Activated gamma-delta T cell treated with anti-CD3 and anti-CD28 coated beads, Interleukin-2, amount 50 U/mL, for 16 hours (primary cell): ENCODE measurements around the gene ERC2.
"Not testable (repeated sequence)": the region's sequence is repeated elsewhere in the genome, so short reads cannot be mapped to it uniquely, and the experiment has no call there.

Source experiments
- DNase-seq: peaks from one replicate; pipeline ENCODE4 v3.0.0-alpha.2; 2020; ENCODE audit warnings: low read depth

The ERC2 gene

DNA sequence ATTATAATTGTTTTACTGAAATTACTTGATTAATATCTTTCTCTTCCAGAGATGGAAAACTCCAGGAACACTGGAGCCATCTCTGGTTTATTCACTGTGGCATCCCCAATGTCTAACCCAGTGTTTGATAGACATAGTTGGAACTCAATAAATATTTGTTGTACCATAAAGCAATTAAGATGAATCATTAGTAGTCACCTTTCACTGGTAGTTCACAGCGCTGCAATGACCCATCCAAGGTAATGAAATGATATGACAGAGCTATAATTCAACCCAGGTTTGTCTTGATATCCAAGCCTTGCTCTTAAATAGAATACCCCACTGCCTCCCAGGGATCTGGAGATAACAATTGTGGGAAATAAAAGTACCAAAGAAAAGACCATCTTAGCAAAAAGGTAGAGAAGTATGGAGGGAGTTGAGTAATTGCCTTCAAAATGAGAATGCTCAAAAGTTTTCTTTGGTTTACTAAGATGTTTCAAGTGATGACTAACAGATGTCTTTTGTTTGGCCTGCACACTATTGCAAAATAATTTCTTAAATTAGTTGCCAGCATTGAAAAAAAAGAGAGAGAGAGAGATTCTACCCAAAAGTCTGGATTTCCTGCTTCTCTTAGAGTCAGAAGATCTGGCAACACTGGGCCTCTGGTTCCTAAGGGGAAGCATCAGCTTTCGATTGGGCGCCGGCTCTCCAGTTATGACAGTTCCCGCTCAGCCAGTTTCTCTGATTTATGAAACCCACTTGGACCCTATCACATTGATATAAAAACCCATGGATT, 348.5 kb downstream of the ERC2 start:
- no peak for DNase-seq

DNA sequence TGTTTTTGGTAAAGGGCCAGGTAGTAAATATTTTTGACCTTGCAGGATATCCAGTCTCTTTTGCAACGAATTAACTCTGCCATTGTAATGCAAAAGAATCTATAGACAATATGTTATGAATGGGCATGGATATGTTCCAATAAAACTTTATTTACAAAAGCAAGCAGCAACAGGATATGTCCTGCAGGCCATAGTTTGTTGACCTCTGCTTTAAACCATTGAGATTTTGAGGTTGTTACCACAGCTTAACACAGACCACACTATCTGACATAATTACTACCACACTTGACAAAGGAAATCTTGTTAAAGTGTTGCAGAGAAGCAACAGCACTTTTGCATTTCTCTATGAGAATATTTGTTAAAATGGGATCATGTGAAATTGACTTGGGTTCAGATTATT, 349.3 kb downstream of the ERC2 start:
- no peak for DNase-seq

DNA sequence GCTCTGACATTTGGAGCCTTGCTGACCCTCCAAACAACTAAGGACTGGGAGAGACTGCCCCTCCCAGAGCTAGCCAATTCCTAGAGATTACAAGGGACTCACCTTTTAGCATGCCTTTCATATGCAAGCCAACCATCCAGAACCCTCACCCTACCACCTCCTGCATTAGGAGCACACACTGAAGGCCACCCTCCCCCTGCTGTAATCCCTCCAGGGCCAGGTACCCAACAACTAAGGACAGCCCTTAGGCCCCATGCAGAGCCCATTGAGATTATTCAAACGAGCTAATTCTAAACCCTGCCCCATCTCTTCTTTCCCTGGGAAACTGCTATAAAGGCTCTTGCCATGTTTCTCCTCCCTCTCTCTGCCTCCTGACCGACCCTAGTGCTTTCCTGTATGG, 352.6 kb downstream of the ERC2 start:
- no peak for DNase-seq

DNA sequence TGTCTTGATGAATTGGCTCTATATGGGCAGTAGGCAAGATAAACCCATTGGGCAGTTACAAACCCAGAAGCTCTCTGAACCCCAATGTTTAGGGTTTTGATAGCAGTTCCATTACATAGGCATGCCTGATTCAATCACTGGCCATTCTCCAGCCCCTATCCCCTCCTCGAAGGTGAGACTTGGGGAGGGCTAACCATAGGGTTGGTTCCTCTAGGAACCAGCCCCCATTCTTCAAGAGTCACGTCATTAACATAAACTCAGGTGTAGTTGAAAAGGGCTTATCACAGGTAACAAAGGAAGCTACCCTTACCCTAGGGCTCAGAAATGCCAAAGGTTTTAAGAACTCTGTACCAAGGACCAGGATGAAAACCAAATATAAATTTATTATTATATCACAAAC, 353.1 kb downstream of the ERC2 start:
- no peak for DNase-seq

DNA sequence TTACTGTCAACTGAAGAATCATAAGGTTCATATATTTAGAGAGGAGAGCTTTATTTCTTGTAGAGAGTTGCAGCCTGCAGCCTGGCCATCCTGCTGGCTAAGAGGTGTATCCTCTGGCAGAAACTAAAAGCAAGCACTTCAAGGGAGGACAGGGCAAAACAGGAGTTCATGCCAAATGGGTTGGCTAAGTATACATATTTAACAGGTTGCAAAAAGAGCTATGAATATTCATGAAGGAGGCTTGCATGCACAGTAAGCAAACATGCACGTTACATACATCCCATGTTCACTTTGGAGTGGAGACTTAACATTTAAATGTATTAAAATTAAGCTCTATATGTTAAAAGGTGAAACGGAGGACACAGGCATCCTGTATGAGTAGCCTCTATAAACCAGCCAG, 354.4 kb downstream of the ERC2 start:
- no peak for DNase-seq

DNA sequence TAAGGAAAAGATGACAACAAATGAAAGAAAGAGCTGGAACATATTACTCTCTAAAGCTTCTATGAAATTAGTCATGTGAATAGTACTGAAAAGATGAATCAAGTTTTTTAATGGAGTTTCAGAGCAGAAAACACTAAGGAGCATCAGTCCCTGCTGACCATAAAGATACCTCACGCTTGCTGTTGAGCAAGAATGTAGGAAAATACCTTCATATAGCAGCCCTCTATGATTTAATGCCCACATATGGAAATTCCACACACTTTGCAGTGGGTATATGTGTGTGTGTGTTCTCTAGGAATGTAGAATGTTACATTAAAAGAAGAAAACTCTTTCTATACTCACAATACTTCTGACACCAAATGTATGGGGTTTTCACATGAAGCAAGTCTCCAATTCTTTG, 355.0 kb downstream of the ERC2 start:
- DNase-seq = no peak

DNA sequence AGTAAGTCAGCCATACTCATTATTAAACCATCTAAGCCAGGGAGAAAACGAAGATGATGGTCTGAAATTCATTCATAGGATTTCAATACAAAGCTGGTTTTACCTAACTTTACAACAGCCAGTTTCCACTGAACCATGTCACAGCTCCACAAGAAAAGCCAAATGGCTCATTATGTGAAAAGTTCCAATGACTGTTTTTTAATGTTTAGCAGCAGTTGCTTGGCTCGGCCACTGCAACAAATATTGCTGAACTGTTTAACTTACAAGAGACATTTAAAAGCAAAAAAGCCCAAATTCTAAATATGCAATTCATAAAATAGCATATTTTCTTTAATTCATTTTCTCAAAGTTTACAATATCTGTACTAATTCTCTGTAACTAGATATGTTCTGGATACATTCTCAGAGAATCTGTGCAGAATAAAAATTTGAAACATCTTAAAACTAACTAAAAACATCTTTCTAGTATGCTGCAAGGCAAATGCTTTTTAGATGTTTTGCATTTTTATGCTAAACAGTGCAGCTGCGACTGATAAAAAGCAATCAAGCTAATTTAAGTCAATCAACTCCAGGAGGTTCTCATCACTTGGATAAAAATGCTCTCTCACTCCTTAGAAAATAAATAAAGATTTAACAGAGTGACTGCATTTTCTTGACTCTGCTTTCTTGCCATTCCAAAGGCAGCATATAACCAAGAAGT, 356.5 kb downstream of the ERC2 start:
- DNase-seq = no peak

DNA sequence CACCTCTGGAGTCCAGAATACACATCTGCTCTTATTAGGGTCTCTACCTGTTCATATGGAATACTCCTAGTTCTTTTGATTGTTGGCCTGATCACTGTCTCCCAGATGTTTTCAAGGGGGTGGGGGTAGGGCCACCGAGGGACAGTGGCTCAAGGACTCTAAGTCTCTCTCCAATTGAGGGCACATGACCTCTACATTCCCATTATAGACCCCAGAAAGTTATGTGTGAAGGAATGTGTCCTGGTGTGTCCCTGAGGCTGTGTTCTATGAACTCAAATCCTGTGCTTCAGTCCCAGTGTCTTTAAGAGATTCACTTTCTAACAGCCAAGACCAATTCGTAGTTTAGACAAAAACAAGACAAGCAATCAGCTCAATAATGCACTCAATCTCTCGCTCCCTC, 357.4 kb downstream of the ERC2 start:
- no peak for DNase-seq

DNA sequence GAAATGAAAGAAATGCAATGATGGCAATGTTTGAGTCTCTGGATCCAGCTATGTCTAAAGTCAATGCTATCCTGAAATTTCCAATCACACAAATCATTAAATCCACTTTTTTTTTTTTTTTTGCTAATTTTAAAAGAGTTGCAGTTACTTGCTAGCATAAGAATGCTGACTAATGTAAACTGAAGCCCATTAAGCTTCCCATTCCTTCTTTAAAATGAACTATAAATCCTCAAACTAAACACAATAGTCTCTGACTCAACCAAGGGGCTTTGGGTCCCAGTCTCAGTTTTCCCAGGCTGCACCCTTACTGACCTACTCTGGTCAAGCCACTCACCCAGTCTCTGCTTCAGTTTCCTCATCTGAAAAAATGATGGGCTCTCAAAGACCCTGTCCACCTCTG, 361.1 kb downstream of the ERC2 start:
- no peak for DNase-seq

DNA sequence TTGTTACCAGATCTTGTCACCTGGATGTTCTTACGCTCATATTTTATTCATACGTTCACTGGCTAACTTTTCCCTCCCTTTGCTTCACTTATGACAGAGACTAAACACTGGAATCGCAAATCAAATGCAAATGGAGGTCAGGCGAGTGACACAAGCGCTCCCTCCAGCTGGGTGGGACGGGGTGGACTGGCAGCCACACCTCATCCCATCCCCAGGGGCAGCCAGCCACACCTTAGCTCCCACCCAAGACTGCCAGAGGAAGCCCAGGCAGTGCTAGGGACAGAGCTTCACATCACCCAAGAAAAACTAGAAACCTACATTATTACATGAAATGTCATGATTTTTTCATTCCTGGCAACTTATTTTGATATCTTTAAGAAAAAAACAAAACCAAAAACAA, 366.2 kb downstream of the ERC2 start:
- no peak for DNase-seq

DNA sequence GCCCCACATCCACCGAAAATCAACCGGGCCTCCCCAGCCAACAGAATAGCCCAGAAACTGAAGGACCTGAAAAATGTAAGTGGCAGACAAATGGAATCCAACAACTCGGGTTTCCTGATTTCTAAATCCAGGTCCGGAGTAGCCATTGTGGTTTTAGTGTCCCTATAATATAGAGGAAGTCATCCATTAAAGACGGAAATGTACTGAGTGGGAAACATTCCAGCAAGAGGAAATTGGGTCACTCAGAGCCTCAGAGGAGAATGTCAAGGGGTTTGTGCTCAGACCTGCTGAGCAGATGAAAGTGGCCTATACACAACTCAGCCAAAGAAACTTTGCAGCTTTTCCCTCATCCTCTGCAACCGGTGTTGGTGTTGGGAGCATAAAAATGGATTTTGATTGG, 366.7 kb downstream of the ERC2 start:
- DNase-seq = no peak

DNA sequence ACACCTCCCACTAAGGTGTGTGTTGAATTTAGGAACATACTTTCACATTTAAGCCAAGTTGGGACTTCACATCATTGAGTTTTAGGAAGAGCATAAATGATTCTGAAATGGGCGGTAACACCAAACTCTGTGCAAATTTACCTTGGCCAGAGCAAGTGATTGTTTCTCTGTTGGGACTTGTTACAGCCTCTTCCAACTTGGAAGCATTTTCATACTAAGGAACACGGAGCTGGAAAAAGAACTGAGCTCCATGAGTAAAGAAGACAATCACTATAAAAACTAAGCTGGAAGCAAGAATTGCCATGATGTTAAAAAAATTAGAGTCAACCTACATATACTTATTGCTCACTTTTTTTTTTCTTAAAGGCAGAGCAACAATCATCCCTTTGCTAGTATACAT, 371.3 kb downstream of the ERC2 start:
- no peak for DNase-seq

DNA sequence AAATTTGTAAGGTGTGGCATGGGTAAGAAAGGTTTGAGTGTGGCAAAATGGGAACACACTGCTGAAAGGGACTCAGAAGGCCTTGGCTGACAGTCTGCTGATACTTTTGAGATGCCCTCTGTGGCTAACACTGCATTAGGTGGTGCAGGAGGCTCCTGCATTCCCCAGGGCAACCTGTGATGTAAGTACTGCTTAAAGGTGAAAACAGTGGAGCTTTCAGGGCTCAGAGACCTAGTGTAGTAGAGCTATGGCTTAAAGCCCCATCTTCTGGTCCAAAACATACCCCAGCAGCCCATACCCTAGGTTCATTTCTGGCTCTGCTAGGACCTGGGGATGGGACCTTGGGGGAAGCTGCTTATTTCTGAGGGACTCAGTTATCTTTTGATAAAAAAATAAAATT, 374.1 kb downstream of the ERC2 start:
- DNase-seq = no peak

DNA sequence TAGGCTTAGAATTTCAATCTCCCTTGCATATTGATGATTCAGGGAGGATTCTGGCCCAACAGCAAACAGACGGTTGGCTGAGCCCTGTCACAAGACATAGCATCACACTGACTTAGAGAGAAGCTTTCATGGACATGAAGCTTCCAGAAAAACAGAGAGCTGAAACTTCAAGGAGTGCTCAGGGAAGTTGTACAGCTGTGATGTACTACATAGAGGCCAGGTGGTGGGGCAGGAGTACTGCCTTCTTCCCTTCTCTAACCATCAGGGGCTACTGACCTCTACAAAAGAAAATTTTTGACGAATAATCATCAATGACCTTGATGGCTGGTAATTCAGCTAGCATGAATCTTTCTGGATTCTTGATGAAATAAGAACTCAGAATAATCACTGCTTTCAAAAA, 378.5 kb downstream of the ERC2 start:
- no peak for DNase-seq

DNA sequence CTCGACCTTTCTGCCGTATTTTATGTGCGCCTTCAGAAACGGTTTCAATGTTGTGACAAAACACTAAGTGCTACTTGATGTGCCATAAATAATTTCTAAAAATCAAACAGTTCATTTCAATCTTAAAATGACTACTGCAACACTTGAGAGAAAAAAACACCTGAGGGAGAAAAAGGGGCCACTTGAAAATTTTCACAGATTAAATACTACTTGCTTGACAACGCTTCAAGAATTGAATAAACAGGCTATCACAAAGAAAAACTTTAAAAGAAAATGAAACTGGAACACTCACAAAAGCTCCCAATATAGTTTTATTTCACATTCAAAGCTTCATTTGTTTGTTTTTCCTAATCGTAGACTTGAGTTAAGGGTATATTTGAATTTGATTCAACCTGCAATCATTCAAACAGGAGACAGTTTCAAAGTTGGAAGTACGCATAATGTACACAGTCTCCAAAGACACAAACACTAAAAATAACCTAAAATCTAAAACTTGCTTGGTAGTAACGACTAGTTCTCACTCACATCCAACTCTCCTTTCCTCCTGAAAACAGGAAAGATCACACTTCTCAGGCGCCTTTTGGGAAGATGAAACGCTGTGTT, 380.7 kb downstream of the ERC2 start:
- DNase-seq = no peak

DNA sequence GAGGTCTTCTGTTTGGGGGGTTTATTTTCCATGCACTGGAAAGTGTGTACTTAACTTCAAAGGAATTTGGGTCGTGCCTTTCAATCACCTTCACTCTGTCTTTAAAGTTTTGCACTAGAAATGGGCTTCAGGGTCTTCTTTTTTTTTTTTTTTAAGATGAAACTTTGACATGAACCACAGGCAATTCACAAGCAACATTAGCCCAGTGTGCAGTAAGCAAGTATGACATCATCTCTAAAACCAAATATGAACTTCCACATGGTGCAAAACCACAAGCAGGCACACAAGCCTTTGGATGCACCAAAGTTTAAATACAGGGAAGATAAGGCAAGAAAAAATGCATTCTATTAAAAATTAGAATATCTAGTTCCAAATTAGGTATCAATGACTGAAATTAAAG, 381.9 kb downstream of the ERC2 start:
- no peak for DNase-seq

DNA sequence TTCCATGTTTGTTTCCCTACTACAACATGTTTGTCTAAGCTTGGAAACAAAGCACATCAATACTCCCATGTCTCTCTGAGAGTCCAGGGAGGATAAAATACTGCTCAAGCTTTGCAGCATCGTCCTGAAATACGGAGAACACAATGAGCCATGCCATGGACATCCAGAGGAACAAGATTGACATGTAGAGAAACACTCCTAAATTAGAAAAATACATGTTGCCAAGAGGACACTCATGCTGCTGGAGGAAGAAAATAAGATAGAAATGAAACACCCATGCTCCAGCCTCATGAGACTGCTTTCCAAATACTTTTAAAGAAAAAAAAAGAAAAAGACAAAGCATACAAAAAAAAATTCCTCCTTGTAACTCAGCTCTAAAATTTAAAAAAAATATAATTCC, 387.0 kb downstream of the ERC2 start:
- DNase-seq = no peak

DNA sequence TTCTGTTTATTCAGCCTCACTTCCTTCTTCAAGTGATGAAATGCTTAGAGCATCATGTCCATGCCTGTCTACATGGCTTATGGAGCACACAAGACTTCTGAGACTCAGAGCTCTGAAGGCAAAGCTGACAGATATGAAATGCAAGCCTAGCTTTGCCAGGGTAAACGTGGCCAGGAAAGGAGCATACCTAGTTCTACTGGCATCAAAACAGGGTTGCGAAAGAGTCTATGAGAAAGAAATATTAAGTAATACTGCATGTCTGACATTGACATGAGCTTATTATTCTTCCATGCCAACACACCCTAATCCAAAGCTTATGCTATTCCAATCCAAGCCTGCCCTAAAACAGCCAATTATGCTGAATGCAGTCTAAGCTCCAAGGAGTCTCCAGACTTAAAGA, 391.5 kb downstream of the ERC2 start:
- no peak for DNase-seq

DNA sequence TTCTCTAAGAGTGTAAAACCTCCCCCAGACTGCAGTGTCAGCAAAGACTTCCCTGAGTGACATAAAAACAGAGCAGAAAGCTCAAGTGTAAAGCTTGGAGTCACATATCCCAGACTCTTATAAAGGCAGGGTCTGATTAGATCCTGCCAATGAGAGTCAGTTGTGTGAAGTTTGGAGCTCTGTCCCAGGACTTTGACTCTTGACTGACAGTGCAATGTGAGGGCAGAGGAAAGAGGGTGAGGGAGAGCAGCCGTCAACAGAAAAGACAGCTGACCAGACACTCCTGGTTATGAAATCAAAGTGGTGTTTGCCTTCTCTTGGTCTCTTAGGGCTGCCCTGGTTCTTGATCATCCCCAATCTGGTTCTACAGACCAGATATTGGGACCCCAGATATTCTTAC, 393.2 kb downstream of the ERC2 start:
- DNase-seq = no peak

DNA sequence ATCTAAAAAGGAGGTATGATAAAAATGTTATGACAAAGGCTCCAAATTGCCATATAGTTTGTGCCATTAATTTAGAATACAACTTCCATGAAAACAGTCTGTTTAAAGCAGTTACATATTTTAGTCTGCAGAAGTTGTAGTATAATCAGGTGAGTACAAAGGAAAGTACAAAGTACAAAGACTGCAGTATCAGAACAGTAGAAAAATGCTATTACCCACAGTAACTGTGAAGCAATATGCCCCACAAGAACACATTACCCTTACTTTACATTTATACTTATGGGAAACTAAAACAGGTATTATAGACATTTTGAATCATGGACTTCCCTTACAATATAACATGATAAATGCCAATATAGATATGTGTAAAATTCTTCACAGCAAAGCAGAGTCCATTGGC, 398.5 kb downstream of the ERC2 start:
- no peak for DNase-seq

DNA sequence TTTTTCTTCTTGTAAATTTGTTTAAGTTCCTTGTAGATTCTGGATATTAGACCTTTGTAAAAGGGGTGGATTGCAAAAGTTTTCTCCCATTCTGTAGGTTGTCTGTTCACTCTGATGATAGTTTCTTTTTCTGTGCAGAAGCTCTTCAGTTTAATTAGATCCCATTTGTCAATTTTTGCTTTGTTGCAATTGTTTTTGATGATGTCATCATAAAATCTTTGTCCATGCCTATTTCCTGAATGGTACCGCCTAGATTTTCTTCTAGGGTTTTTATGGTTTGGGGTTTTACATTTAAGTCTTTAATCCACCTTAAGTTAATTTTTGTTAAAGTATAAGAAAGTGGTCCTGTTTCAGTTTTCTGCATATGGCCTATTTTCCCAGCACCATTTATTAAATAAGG, 401.9 kb downstream of the ERC2 start:
- DNase-seq = not testable (repeated sequence)

DNA sequence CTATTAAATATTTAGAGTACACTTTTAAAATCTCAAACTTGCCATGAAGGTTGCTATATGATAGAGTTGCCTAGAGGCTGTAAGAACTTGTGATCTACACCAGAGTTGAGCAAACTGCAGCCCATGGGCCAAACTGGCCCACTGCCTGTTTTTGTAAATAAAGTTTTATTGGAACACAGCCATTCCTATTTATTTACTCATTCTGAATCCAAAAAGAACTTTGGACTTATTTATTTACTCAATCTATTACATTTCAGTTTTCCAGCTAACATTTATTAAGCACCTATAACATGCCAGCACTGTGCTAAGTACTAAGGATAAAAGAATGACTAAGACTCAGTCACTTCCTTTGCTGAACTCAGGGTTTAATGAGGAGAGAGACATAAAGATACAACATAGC, 403.6 kb downstream of the ERC2 start:
- no peak for DNase-seq

DNA sequence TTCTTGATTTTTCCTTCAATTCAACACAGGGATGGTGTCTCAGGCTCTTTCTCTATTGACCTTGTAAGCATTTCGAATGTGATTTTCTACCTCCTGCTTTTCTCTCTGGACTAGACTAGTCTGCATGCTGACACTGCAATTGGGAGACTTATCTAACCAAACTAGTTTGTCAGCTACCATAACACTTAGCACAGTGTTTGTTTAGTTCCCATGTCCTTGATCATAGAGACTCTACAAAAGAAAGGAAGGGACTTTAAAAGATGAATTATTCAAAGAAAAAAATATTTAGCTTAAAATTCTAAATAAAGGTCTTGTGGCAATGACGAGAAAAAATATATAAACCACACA, 407.0 kb downstream of the ERC2 start:
- no peak for DNase-seq
